Colon (tissue), 2 donors: ENCODE data around the gene DLX4.

Experiments used
- FAIRE-seq: peaks from 2 replicates; lab custom pipeline; 2012; peaks lifted over from hg19 to GRCh38; lab: Jason Lieb, UNC
- donor health status: control.
- donor health status: control.

The DLX4 gene

DNA sequence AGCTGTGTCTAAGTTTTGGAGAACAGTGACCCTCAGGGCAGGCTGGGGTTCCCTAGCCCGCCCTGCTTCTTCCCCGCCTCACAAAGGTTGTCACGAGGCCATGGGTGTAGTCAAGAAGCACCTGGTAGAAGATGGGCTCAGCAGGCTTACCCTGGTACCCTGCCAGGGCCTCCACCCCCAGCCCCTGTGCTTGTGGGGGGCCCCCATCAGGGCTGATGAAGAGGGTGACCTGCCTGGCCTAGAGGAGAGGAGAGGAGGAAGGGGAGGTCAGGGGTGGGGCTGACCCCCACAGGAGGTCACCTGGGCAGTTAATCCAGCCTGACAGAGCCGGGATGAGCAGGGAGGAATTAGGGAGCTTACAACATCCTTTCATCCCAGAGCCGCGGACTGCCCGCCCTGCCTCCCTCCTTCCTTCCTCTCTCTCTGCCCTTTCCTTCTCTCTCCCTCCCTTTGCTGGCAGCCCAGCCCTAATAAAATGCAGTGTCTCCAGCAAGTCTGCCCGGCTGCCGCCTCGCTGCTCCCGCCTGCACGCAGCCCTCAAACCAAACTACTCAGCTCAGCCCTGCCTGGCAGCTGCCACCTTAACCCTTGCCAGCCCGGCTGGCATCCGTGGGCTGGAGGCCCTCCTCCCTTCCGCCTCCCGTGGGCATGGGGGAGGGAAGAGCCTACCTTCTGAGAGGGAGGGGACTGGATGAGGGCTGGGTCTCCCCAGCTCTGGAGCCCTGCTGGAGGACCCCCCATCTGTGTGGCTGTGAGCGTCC lies 18.9 kb downstream of the DLX4 start:
- no peak for FAIRE-seq

DNA sequence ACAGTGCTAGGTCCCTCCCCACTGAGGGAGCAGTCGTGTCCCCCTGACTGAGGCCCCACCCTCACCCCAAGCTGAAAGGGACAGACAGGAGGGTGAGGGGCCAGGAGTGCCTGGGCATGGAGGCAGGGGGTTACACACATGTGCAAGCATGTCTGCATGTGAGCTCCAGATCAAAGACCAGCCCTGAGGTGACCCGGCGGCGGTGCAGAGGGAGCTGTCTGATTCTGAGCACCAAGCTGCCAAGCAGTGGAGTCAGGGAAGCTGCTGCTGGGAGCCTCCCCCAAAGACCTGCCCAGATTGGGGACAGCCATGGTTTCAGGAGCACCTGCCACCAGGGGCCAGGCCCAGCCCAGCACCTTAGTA lies 20.5 kb downstream of the DLX4 start:
- no peak for FAIRE-seq

DNA sequence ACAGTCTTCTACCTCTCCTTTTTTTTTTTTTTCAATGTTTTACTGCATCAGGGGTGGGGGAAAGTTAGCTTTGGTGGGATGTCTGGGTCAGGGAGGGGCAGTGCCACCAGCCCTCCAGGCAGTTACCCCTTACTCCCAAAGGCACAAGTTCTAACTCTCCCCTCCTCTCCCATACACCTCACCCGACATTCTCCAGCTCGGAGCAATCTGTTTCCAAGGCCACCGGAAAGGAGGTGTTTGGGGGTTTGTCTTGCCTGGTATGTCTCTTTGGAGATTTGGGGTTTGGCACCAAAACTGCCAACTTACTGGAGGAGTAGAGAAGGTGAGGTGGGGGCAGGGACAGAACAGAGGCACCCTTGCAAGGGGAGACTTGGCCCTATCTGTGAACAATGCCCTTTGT lies 21.3 kb downstream of the DLX4 start:
- no peak for FAIRE-seq

DNA sequence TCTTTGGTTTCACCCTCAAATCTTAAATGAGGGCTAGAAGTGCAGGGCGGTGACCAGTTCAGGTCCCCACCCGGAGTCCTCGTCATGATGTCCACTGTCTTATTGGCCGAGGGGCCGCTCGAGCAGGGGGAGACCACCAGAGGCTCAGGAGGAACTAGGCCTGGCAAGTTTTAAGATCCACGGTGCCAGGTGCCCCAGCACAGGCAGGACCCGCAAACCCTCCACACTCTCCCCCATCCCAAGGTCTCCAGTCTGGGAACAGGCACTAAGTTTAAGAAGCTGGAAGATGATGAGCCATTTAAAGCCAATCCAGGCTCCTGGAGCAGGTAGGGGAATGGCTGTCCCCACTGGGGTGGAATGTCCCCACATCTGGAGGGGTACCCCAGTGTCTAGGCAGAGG lies 21.9 kb downstream of the DLX4 start:
- no peak for FAIRE-seq

DNA sequence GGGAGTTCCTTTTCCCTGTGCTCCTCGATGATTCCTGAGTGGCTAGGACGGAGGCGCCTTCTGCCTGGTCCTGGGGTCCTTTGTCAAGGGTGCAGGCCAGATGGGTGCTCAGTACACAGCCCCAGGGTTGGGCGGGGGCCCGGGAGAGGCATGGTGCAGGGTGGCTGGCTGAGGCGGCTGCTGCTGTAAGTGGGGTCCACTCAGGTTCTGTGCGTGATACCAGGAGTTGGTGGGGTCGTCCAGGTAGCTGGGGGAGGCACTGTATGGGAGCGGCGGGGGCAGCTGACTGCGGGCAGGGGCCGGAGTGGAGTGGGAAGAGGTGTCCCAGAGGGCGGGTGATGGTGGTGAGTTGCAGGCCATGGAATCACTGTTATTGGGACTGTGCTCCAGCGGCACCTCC lies 22.4 kb downstream of the DLX4 start:
- no peak for FAIRE-seq

DNA sequence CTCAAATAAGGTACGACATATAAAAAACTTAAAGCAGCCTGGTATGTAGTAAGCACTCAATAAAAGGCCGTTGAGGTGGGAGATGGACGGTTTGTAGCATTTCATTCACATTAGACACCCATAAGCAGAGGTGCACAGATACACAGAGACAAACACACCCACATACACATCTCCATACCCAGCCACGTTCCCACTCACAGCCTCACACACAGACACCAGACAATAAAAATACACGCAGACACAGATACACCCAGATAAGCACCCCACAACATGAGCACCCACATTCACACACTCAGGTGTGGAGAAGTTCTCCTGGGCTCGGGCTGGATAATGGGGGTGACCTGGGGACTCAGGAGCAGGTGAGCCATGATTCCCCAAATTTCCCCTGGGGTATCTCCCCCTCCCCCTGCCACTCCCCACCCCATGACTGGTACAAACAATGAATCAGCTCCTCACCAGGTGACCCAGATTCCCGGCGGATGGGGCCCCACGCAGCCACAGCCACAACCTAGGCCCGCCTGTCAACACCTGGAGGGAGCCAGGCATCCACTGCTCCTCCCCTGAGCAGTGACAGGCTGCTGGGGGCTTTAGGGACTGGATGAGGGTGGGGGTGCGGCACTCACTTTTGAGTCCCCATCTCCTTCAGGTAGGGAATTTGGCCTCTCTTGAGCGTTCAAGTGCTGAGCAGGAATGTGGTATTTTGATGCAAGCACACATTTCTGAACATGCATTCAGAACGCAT lies 23.4 kb downstream of the DLX4 start:
- no peak for FAIRE-seq

DNA sequence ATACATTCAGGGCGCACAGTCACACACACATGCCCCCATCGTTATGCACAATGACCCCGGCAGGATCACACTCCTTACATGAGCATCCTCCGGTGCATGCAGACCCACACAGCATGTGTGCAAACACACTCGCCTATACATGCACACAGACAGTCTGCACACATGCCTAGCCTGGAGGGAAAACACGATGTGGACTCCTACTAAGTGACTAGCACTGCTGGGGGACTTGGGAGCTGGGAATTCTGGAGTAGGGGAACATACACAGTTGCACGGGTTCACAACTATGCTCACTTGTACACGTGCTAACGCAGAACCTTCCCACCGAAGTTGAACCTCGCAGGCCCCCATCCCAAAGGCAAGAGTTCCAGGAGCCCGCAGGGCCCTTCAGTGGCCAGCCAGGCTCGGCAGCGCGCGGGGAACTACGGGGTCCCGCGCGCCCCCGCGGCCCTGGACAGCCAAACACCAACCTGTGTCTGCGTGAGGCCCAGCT lies 24.0 kb downstream of the DLX4 start:
- no peak for FAIRE-seq

DNA sequence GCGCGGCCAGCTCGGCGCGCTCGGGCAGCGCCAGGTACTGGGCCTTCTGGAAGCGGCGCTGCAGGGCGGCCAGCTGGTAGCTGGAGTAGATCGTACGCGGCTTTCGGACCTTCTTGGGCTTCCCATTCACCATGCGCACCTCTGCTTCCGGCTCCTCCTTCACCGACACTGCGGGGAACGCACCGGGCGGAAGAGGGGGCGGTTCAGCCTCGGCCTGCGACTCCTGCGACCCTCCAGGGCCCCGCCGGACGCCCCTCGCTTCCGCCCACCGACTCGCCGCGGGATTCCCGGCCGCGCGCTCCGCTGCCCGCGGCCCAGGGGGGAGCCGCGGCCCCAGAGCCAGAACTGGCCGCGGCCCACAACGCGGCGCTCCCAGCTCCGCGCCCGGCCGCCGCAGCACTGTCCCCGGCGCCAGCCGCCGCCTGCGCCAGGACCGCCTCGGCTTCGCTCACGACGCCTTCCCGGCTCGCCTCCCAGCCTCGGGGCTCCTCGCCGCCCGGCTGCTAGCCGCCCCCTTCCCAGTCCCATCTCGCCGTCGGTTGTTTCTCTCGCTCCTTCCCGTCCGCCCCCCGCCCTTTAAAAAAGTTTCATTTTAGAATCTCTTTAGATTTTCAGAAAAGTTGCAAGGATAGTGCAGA lies 24.6 kb downstream of the DLX4 start:
- no peak for FAIRE-seq

DNA sequence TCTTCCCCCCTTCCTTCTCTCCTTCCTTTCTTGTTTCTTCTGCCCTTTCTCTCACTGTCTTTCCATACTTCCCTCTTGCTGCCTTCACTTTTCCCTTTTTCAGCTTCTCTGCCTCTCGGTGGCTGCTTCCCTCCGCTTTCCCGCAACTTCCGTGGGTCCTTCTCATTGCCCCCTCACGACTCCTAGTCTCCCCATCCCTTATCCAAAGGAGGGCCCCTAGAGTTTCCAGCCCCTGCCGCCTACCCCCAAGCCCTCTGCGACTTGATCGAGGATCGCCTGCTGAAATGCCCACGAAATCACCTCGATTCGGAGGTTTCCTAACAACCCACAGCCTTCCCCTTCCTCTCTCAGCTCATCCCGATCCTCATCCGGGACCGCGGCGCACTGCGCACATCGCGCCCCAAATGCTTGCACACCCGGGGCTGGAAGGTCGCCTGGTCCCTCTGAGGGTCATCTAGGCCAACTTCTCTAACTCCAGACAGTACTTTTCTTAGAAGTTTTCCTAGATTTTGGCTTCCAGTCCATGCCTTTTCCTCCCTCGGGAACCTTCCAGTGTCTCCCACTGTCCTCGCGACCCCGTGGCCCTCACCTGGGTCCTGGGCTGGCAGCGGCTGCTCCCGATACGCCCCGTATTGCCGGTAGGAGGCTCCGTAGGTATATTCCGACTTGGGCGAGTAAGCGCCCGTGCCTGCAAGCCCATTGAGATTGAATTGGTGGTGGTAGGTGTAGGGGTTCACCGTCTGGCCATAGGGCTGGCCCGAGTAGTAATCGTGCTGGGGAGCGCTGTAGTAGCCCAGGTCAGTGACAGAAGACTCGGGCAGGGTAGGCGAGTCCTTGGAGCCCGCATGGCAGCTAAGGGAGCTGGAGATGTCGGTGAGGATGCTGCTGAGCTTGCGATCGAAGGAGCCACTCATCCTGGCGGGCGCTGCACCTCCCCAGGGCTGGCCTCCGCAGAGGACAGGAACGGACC lies 25.4 kb downstream of the DLX4 start:
- FAIRE-seq = no peak

DNA sequence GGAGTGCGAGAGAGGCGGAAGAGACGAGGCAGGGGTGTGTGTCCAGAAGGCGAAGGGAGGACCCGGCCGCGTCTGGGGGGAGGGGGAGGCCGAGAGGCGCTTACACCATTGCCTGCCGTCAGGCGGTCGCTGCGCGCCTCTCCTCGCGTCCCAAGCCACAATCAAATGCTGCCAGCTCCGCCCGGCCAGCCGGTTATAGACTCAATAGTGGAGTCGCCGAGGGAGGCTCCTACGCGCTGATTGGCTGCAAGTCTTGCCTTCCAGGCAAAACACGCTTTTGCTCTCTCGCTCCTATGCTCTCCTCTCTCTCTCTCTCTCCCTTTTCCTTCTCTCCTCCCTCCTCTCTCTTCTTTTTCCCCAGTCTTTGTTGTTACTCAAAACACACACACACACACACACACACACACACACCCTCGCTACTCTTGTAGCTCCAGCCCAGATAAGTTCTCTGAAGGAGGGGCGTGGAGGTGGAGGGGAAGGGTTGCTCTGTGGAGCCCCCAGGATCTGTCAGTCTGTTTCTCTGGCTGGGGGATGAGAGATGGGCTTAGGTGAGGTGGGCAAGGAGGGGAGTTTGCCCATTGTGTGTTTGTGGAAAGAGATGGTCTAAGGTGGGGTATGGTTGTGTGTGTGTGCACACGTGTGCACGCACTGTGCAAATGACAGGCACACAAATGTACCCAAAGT lies 26.2 kb downstream of the DLX4 start, which contains the start of gene DLX3:
Gene DLX3, minus strand, starts transcription at position 170 of the 684 bp plus-strand sequence. CDS start 226 bp downstream, outside the sequence.
- FAIRE-seq = no peak

DNA sequence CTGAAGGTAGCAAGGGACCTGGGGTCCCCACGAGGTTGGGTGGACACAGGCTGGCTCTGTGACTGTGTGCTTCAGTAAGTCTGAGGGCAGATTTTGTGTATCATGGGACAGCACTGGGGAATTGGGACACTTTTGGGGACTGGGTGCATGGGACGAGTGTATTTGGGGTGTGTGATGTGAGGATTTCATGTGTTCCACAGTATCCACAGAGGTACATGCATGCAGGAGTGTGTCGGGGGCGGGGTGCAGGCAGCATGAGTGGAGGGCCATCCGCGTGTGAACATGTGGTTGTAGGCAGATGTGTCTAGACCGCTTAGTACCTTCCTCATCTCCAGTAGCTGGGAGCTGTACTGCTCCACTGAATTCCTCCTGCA lies 27.1 kb downstream of the DLX4 start:
- FAIRE-seq = no peak

DNA sequence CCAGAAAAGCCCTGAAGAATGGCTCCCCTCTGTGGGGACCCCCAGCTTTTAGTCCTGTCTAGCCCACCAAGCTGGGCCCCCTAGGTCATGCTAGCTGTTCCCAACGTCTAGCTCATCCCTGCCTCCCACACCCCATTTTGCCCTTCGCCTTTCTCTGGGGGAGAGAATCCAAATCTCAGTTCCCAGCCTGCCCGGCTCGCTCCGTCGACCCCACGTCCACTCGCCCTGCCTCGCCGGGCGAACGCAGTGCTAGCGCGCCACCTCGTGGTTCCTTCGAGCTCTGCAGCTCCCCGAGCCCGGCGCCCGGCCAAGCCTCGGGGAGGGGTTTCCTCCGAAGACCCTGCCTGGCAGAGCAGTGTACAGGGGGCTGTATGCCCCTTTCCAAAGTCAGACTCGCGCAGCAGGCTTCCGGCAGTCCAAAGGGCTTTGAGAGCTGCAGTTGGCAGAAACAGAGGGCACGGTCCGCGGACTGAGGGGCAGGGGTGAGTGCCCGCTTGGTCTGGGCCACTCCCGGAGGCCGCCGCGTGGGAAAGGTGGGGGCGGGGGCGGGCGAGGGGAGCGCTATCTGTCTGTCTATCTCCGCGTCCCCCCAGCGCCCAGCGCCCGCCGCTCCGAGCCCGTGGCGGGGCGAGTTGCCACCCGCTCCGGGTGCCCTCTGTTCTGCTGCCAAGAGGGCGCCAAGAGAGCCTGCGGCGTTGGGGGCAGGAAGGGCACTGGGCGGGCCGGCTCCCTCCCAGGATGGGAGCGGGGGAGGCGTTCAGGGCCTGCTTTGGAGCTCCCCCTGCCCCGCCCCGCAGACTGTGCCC lies 27.7 kb downstream of the DLX4 start:
- FAIRE-seq = no peak

DNA sequence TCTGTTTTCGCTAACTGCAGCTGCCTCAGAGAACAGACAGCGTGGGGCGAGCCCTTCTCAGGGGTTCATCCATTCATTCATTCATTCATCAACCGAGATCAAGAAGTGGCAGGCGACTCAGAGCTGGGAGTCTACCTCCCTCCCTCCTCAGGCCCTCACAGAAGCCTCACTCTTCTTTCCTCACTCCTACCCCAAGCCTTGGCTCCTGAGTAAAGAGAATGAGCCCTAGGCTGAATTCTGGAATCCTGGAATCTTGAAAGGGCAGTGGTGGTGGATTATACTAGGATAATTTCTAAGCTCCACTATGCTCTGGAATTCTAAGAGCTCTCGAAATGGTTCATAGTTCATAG lies 28.3 kb downstream of the DLX4 start:
- no peak for FAIRE-seq

DNA sequence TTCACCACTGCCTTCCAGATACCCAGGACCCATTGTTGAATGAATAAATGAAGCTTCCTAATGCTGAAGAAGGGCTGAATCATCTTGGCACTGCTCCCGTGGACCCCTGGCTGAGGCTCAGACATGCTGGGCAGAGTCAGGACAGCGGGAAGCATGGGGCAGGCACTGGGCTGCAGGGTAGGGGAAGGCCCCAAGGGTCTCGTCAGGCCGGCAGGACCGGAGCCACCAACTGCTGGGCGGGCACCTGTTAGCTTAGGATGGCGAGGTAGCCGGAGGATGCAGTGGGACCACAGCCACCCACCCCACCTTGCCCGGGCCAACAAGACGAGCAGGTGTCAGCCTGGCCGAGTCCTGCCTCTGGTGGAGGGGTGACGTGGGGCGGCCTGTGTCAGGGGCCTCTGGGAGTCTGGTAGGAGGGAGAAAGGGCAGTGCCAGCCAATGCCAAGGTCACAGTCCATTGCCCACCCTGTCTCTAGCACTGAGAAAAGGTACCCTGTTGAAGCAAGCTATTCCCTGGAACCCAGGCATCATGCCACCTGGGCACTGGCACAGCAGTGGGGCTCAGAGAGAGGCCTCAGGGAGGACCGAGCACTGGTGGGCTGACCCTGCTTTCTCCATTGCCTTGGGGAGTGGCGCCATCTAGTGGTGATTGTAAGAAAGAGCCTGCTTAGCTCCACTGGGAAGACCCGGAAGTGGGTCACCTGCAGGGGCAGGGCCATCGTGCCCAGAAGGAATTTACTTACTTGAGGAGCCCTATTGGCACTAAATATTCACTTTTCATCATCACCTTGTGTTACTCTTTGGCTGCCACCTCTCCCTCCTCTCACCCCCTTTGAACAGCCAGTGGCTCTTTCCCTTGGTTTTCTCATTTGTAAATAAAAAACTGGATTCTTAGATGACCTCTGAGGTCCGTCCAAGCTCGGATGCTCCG lies 29.0 kb downstream of the DLX4 start:
- no peak for FAIRE-seq

DNA sequence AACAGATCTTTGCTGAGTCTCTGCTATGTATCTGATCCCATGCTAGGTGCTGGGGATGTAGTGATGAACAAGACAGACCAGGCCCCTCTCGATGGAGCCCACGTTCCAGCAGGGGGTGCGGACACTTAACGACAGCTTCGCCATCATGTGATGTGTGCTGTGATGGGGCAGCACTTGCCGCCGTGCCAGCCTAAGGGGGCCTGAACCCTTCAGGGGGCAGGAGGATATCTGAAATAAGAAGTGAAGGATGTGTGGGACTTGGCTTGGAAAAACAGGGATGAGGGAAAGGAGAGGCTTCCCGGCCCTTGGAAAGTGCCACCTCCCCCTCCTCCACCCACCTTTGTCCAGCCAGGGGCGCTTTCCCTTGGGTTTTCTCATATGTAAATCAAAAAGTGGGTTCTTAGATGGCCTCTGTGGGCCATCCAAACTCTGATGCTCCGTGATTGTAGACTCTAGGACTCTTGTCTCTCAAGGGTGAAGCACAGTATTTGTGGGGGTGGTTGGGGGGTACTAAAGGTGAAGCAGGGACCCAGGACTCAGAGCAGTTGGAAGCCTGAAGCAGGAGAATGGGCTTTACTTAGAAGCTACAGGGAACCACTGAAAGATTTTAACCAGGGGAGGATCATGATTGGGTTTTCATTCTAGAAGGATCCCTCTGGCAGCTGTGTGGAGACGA lies 30.0 kb downstream of the DLX4 start:
- FAIRE-seq = no peak

DNA sequence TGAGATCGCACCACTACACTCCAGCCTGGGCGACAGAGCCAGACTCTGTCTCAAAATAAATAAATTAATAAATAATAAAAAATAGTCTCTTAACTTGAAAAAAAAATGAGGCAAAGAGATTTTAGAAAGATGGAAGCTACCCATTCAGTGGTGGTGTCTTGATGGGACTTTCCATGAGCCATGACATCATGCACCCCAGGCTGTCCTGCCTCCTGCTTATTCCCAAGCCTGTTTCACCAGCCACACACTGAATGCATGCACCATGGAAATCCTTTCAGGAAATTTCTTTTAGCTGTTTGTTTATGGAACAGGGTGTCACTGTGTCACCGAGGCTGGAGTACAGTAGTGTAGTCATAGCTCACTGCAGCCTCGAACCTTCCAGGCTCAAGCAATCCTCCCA lies 34.9 kb downstream of the DLX4 start:
- no peak for FAIRE-seq

DNA sequence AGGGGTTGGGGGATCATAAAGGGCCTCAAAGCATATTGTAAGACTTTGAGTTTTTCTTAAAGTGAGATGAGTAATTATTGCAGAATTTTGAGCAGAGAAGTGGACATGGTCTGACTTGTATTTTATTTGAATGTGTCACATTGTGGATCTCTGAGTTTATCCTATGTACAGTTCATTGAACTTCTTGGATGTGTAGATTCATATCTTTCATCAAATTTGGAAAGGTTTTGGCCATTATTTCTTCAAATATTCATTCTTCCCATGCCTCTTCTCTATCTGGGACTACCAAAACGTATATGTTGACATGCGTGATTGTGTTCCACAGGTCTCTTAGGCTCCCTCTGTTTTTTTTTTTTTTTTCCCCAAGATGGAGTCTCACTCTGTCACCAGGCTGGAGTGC lies 40.3 kb downstream of the DLX4 start:
- no peak for FAIRE-seq

DNA sequence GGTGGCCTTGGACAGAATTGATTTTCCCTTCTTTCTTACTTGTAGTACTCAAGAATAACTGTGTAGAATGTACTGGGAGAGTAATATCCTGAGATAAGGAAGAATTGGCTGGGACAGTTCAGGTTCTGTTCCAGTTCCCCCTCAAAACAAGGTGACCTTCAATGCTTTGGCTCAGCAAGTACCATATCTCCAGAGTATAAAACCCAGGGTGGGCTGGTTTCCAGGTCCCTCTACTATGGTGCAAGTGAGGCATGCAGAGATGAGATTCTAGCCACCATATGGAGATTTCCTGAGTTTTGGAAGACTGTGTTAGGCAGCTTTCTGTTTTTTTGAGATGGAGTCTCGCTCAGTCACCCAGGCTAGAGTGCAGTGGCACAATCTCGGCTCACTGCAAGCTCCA lies 44.1 kb downstream of the DLX4 start:
- no peak for FAIRE-seq
